ENCODE measurements around the gene CHRNA7.

CHRNA7 gene

GRCh38 chr15:32121384-32121695 lies 91.0 kb downstream of the CHRNA7 start:
- H3K4me3 ChIP-seq (ENCODE audit: low read depth, low read length): no peak overlapping the region
- CTCF ChIA-PET: no interaction called here
- DNase-seq (ENCODE audit: low read depth, low spot score): no peak
- POLR2A ChIA-PET: no interaction called here
- TF ChIP-seq, protein P1, sequence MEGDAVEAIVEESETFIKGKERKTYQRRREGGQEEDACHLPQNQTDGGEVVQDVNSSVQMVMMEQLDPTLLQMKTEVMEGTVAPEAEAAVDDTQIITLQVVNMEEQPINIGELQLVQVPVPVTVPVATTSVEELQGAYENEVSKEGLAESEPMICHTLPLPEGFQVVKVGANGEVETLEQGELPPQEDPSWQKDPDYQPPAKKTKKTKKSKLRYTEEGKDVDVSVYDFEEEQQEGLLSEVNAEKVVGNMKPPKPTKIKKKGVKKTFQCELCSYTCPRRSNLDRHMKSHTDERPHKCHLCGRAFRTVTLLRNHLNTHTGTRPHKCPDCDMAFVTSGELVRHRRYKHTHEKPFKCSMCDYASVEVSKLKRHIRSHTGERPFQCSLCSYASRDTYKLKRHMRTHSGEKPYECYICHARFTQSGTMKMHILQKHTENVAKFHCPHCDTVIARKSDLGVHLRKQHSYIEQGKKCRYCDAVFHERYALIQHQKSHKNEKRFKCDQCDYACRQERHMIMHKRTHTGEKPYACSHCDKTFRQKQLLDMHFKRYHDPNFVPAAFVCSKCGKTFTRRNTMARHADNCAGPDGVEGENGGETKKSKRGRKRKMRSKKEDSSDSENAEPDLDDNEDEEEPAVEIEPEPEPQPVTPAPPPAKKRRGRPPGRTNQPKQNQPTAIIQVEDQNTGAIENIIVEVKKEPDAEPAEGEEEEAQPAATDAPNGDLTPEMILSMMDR (IDR thresholded peaks at IDR 0.05; ENCODE audit: insufficient read depth, low read length, missing control alignments): no peak

- H3K4me3 ChIP-seq (ENCODE audit: low read depth, low read length): no peak overlapping the region
- ChIA-PET CTCF (no interaction called here), POLR2A (no interaction called here)
- no peak for DNase-seq (ENCODE audit: low read depth, low spot score)
- TF ChIP-seq, protein P1 (IDR thresholded peaks at IDR 0.05; ENCODE audit: insufficient read depth, low read length, missing control alignments): no peak
Observed at GRCh38 chr15:32122013-32122412, 91.7 kb downstream of the CHRNA7 start.

- ChIA-PET POLR2A (no interaction called here), CTCF (no interaction called here)
- H3K4me3 ChIP-seq (ENCODE audit: low read depth, low read length): no peak overlapping the region
- DNase-seq (ENCODE audit: low read depth, low spot score): no peak
- TF ChIP-seq, protein P1 (IDR thresholded peaks at IDR 0.05; ENCODE audit: insufficient read depth, low read length, missing control alignments): no peak
Observed at GRCh38 chr15:32123473-32123872, 93.2 kb downstream of the CHRNA7 start.

- POLR2A ChIA-PET: no interaction called here
- TF ChIP-seq, protein P1 (IDR thresholded peaks at IDR 0.05; ENCODE audit: insufficient read depth, low read length, missing control alignments): no peak
- H3K4me3 ChIP-seq (ENCODE audit: low read depth, low read length): no peak overlapping the region
- CTCF ChIA-PET: no interaction called here
- DNase-seq (ENCODE audit: low read depth, low spot score): no peak
Observed at GRCh38 chr15:32124726-32125125, 94.4 kb downstream of the CHRNA7 start.

GRCh38 chr15:32125595-32125994 lies 95.3 kb downstream of the CHRNA7 start:
- CTCF ChIA-PET: no interaction called here
- H3K4me3 ChIP-seq (ENCODE audit: low read depth, low read length): no peak overlapping the region
- TF ChIP-seq, protein P1 (IDR thresholded peaks at IDR 0.05; ENCODE audit: insufficient read depth, low read length, missing control alignments): no peak
- POLR2A ChIA-PET: no interaction called here
- DNase-seq (ENCODE audit: low read depth, low spot score): no peak

GRCh38 chr15:32129815-32130214 lies 99.5 kb downstream of the CHRNA7 start:
- POLR2A ChIA-PET: no interaction called here
- no peak overlapping the region for H3K4me3 ChIP-seq (ENCODE audit: low read depth, low read length)
- DNase-seq (ENCODE audit: low read depth, low spot score): no peak
- TF ChIP-seq, protein P1 (IDR thresholded peaks at IDR 0.05; ENCODE audit: insufficient read depth, low read length, missing control alignments): no peak
- CTCF ChIA-PET: no interaction called here

All from AG04449 (cell line).